Stimulated activated naive CD8-positive, alpha-beta T cell treated with anti-CD3 and anti-CD28 coated beads, Interleukin-15, Interleukin-2, amounts not matched to agents 100 ng/mL and 50 ng/mL, for 24 hours (primary cell): ENCODE results near the gene GCM1.
A peak's percentile ranks its signal among the peaks of the same experiment; 100 is the strongest.

ENCODE experiments used
- H3K27ac Mint-ChIP-seq: one replicate; pipeline ENCODE4 v1.8.0; 2021; ENCODE audit warnings: mild to moderate bottlenecking, mixed read lengths
- H3K27me3 Mint-ChIP-seq: one replicate; pipeline ENCODE4 v1.8.0; 2021; ENCODE audit warnings: mixed read lengths
- H3K36me3 Mint-ChIP-seq: one replicate; pipeline ENCODE4 v1.8.0; 2021; ENCODE audit warnings: low read depth, mixed read lengths
- H3K4me1 Mint-ChIP-seq: one replicate; pipeline ENCODE4 v1.8.0; 2021; ENCODE audit warnings: low read depth, mixed read lengths
- H3K4me3 Mint-ChIP-seq: one replicate; pipeline ENCODE4 v1.8.0; 2021; ENCODE audit warnings: mild to moderate bottlenecking, mixed read lengths
- H3K9me3 Mint-ChIP-seq: one replicate; pipeline ENCODE4 v1.8.0; 2021; ENCODE audit warnings: mixed read lengths

The GCM1 gene

DNA sequence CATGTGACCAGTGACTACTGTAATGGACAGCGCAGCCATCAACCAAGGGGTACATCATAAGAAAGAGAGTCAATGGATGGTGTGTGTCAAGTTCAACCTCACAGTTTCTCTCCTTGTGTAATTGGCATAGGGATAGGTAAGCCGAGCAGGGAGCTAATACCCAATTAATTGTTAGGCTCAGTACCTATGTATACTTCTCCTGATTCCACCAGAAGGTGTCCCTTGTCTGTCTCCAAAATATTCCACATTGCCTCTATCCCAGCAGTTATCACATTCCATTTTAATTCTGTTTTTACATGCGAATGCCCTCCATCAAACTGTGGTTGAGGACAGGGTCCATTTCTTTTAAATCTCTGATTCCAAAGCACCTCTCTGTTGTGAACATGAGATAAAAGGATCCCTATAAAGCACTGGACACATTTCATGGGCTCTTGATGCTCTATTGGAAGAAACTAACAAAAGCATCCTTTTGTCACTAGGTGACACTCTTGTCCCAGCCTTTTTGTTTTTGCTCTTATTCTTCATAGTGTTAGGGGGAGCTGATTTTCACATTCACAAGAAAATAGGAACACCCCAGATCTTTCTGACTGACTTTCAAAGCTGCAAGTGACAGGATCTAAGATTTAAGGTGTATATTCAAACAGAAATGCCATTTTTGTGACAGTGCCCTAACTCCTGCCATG lies 44.5 kb downstream of the GCM1 start:
- Mint-ChIP-seq H3K4me1 (no peaks in the 10 kb centered on the region), H3K36me3 (peaks cover 15% of the 10 kb centered on the region), H3K4me3 (no peak overlapping the region), H3K27ac (no peak overlapping the region), H3K27me3 (no peaks in the 10 kb centered on the region), H3K9me3 (no peaks in the 10 kb centered on the region)

DNA sequence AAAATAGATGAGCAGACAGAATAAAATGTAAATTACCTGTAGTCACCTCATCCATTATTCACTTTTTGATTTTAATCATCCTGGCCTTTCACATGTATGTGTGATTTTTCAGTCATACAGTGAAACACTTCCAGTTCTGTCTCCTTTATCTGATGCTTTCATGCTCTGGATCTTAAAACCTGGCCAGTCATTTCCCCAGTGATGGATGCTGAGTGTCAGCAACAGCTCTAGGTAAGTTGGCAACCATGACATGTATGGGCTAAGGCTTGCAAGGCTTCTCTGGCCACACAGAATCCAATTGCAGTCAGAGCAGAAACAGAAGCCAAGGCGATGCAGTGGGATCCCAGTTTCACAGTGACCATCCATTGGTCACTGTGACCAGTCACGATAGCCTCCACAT lies 47.6 kb downstream of the GCM1 start:
- Mint-ChIP-seq H3K27ac (peak overlapping the region; percentile 15), H3K4me1 (no peaks in the 10 kb centered on the region), H3K9me3 (no peaks in the 10 kb centered on the region)

DNA sequence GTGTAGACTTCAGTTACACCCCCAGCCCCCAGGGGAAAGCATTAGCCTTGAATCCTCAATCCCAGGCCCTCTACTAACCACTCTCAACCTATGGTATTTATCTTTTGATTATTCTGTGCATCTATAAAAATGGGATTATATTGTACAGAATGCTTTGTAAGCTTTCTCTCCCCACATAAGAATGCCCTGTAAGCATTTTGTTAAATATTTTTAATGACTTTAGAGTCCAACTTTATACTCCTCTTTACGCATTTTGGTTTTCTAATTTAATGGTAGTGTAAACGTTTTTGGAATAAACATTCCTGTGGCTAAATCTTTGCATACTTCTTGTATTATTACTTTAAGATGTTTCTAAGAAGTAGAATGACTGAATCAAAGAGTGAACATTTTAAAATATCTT lies 48.1 kb downstream of the GCM1 start:
- no peaks in the 10 kb centered on the region for H3K9me3 Mint-ChIP-seq

More for the DNA sequence above, 47.6 kb downstream of the GCM1 start:
- Mint-ChIP-seq H3K4me3 (no peak overlapping the region), H3K36me3 (peaks cover 42% of the 10 kb centered on the region), H3K27me3 (no peaks in the 10 kb centered on the region)

DNA sequence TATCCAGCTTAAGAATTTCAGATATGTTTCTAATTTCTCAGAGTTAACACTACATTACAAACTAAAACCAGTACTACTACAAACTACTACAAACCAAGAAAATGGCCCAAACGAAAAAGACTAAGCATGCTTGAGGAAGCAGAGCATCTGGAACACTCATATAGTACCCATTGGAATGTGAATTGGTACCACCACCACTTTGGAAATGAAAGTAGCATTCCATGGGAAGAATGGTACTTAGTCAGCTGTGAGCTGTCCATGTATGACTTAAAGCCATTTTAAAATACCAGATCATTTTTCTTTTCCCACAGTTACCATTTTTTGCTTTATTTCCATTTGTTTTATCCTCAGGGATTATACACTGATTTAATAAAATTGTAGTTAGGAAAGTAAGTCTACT lies 52.9 kb downstream of the GCM1 start:
- Mint-ChIP-seq H3K4me3 (no peak overlapping the region), H3K27ac (peak overlapping the region; percentile 50), H3K27me3 (no peaks in the 10 kb centered on the region), H3K36me3 (peaks cover 64% of the 10 kb centered on the region), H3K4me1 (no peaks in the 10 kb centered on the region), H3K9me3 (no peaks in the 10 kb centered on the region)

More for the DNA sequence above, 48.1 kb downstream of the GCM1 start:
- Mint-ChIP-seq H3K27ac (no peak overlapping the region), H3K4me3 (no peak overlapping the region), H3K4me1 (no peaks in the 10 kb centered on the region), H3K36me3 (peaks cover 47% of the 10 kb centered on the region), H3K27me3 (no peaks in the 10 kb centered on the region)

DNA sequence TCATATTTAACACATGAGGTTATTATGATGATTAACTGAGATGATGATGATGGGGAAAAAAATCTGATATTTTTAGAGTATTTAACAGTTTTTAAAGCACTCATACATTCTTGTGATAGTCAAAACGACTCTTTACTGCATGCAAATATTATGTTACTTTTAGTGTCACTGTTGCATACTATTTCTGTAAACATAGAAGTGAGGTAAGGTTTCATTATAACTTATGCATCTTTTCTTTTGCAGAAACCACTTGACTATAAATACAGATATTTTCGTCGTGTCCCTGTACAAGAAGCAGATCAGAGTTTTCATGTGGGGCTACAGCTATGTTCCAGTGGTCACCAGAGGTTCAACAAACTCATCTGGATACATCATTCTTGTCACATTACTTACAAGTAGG lies 53.4 kb downstream of the GCM1 start:
- H3K4me1 Mint-ChIP-seq, result no peaks in the 10 kb centered on the region
- peaks cover 68% of the 10 kb centered on the region for H3K36me3 Mint-ChIP-seq

DNA sequence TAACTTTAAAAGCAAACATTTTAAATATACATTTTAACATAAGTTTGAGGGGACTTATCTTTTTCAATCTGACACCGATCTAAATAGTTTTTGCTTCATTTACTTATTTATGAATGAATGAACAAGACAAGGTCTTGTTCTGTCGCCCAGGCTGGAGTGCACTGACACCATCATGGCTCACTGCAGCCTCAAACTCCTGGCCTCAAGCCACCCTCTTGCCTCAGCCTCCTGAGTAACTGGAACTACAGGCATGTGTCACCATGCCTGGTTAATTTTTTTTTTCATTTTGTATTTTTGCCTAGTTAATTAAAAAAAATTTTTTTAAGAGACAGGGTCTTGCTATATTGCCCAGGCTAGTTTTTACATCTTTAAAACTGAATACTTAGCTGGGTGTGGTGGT lies 58.1 kb downstream of the GCM1 start:
- no peak overlapping the region for H3K27ac Mint-ChIP-seq
- H3K36me3 Mint-ChIP-seq, result peaks cover 64% of the 10 kb centered on the region

More for the DNA sequence above, 53.4 kb downstream of the GCM1 start:
- Mint-ChIP-seq H3K4me3 (no peak overlapping the region), H3K9me3 (no peaks in the 10 kb centered on the region), H3K27me3 (no peaks in the 10 kb centered on the region), H3K27ac (no peak overlapping the region)

DNA sequence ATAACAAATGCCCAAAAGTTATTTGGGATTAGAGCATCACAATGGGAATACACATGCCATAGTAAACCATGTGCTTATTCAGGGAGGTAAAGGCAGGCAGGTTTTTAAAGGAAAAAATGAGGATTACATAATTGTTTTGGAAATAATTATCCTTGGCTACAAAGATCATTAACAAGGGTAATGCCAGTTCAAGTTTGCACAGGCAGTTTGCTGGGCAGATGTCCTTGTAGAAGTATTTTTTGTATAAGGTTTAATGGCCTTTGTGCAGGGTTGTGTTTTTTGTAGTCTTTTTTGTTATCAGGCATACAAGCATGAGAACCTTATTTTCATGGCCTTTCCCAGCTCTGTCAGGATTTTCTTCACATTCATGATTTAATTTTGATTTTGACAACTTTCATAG lies 58.7 kb downstream of the GCM1 start:
- Mint-ChIP-seq H3K27ac (no peak overlapping the region), H3K27me3 (no peaks in the 10 kb centered on the region), H3K36me3 (peaks cover 58% of the 10 kb centered on the region), H3K4me1 (no peaks in the 10 kb centered on the region), H3K9me3 (no peaks in the 10 kb centered on the region), H3K4me3 (no peak overlapping the region)

More for the DNA sequence above, 58.1 kb downstream of the GCM1 start:
- H3K9me3 Mint-ChIP-seq, result no peaks in the 10 kb centered on the region
- H3K4me3 Mint-ChIP-seq, result no peak overlapping the region
- H3K4me1 Mint-ChIP-seq, result no peaks in the 10 kb centered on the region
- H3K27me3 Mint-ChIP-seq, result no peaks in the 10 kb centered on the region

DNA sequence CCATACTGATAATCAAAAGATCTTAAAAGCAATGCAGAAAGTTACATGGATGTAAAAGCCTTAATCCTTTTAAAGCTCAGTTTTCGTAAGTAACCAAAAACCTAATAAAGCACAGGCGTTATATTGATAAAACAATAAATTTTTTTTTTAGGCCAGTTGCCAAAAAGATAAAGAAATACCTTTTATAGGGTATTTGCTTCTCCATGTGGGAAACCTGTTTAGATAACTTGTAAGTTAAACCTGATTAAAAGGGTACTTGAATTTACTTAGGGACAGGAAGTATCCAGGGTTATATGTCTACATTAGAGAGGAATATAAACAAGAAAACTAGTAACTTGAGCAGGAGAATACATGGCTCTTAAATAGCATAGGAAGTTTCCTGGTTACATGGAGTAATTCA lies 62.3 kb downstream of the GCM1 start:
- Mint-ChIP-seq H3K27me3 (no peaks in the 10 kb centered on the region), H3K9me3 (no peaks in the 10 kb centered on the region), H3K4me1 (no peaks in the 10 kb centered on the region), H3K4me3 (no peak overlapping the region), H3K27ac (no peak overlapping the region), H3K36me3 (peaks cover 65% of the 10 kb centered on the region)

DNA sequence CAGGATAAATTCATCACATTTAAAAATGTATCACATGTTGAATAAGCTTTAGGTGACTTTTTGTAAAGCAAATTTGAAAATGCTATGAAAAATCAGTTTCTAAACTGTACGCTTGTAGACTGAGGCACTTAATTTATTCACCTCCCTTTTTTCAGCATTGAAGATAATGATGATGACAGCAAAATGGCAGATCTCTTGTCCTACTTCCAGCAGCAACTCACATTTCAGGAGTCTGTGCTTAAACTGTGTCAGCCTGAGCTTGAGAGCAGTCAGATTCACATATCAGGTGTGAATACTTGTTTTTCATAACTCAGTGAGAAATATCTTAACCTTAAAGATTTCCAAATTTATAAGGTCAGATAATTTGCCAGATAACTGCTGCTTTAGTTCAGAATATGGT lies 67.8 kb downstream of the GCM1 start:
- Mint-ChIP-seq H3K4me1 (no peaks in the 10 kb centered on the region), H3K9me3 (no peaks in the 10 kb centered on the region), H3K4me3 (no peak overlapping the region), H3K27me3 (no peaks in the 10 kb centered on the region), H3K27ac (no peak overlapping the region), H3K36me3 (peaks cover 69% of the 10 kb centered on the region)
